GM13977 (cell line): Measurements from ENCODE around the gene FFAR3.

Source experiments
- DNase-seq: peaks from one replicate; pipeline ENCODE4 v3.0.0; 2012; ENCODE audit warnings: low spot score
- CTCF ChIP-seq: IDR thresholded peaks from 2 replicates; pipeline ENCODE4 v1.5.1; 2012; ENCODE audit warnings: mild to moderate bottlenecking, control low read depth; ENCODE audit not compliant: insufficient read depth; ENCODE audit errors: extremely low read depth, missing control alignments
- in situ Hi-C: fragments of 300-500 bp; cut with MboI; formaldehyde crosslinking; loops from one replicate; pipeline ENCODE4 v1.12.0; 2022; ENCODE audit warnings: low sequenced_read_pairs, low pct_unique_long_range_greater_than_20kb, mixed read lengths, inconsistent platforms; ENCODE audit not compliant: unreplicated experiment

The FFAR3 gene

GRCh38 chr19:35318679-35319448 lies 39.4 kb upstream of the FFAR3 start:
- DNase-seq, result no peak

GRCh38 chr19:35320065-35320713 lies 38.1 kb upstream of the FFAR3 start:
- DNase-seq, result no peak
- in situ Hi-C loops, result no loop called here

More at GRCh38 chr19:35318679-35319448, 39.4 kb upstream of the FFAR3 start:
- in situ Hi-C loops, result no loop called here
- TF ChIP-seq CTCF, result no peak

GRCh38 chr19:35321291-35321690 lies 37.0 kb upstream of the FFAR3 start:
- in situ Hi-C loops, result no loop called here
- TF ChIP-seq CTCF, result no peak
- DNase-seq, result no peak

More at GRCh38 chr19:35320065-35320713, 38.1 kb upstream of the FFAR3 start:
- TF ChIP-seq CTCF, result no peak

GRCh38 chr19:35322014-35322413 lies 36.2 kb upstream of the FFAR3 start:
- no peak for TF ChIP-seq CTCF
- no peak for DNase-seq
- in situ Hi-C loops, result no loop called here

- no peak for DNase-seq
- in situ Hi-C loops, result no loop called here
- TF ChIP-seq CTCF, result peak; percentile 54
These were observed 30.6 kb upstream of the FFAR3 start for GRCh38 chr19:35327642-35328041.

GRCh38 chr19:35328851-35329285 lies 29.4 kb upstream of the FFAR3 start, which contains the start of gene CD22:
Gene CD22, plus strand, starts transcription at chr19:35329187. Its CDS starts 2,854 bp downstream, at chr19:35332041.
- TF ChIP-seq CTCF, result no peak
- in situ Hi-C loops, result no loop called here
- peak; percentile 67 for DNase-seq
